Measurements from ENCODE around the gene KIAA0232. TPM values are rescaled to one million over a fixed set of nuclear protein-coding genes. Genes with fewer than 3 reads are reported as not detected.
A peak's percentile ranks its signal among the peaks of the same experiment; 100 is the strongest.

The KIAA0232 gene
- total and polyA plus RNA-seq, 5 donors = 21.8 to 67.0 (median 66.6) TPM

GRCh38 chr4:6747294-6748051 lies 35.1 kb upstream of the KIAA0232 start:
- no peak overlapping the region for H3K4me3 ChIP-seq (ENCODE audit: low read length)
- H3K27me3 ChIP-seq (ENCODE audit: control insufficient read depth, insufficient read depth) = no peaks in the 10 kb centered on the region
- intact Hi-C loops (cut with DNase I) = no loop called here
- peaks cover 9% of the 10 kb centered on the region for H3K4me1 ChIP-seq (ENCODE audit: control insufficient read depth, insufficient read depth, low read length)
- peak; percentile 71 to 73 for ATAC-seq
- peak overlapping the region; percentile 73 for H3K27ac ChIP-seq (ENCODE audit: low read length)
- 46% methylated on average over 11 of the region's 11 CpGs for WGBS
- no peaks in the 10 kb centered on the region for H3K9me3 ChIP-seq (ENCODE audit: control insufficient read depth, low read length)
- peak; percentile 68 to 87 (median 87) for DNase-seq

- 87% methylated on average over 9 of the region's 9 CpGs for WGBS
- no peak for DNase-seq
- H3K27me3 ChIP-seq (ENCODE audit: control insufficient read depth, insufficient read depth) = no peaks in the 10 kb centered on the region
- no peaks in the 10 kb centered on the region for H3K9me3 ChIP-seq (ENCODE audit: control insufficient read depth, low read length)
- intact Hi-C loops (cut with DNase I) = no loop called here
- H3K4me1 ChIP-seq (ENCODE audit: control insufficient read depth, insufficient read depth, low read length) = peaks cover 9% of the 10 kb centered on the region
- H3K4me3 ChIP-seq (ENCODE audit: low read length) = no peak overlapping the region
- H3K27ac ChIP-seq (ENCODE audit: low read length) = no peak overlapping the region
- ATAC-seq = no peak
Observed at GRCh38 chr4:6748286-6748685, 34.2 kb upstream of the KIAA0232 start.

- Histone ChIP-seq H3K4me3 (ENCODE audit: low read length) (no peak overlapping the region), H3K27ac (ENCODE audit: low read length) (peak overlapping the region; percentile 13), H3K27me3 (ENCODE audit: control insufficient read depth, insufficient read depth) (no peaks in the 10 kb centered on the region), H3K9me3 (ENCODE audit: control insufficient read depth, low read length) (no peaks in the 10 kb centered on the region), H3K4me1 (ENCODE audit: control insufficient read depth, insufficient read depth, low read length) (peaks cover 9% of the 10 kb centered on the region)
- ATAC-seq (peak; percentile 78 to 89), DNase-seq (peak; percentile 88 to 92 (median 89))
- 50% methylated on average over 25 of the region's 25 CpGs for WGBS
- intact Hi-C loops (cut with DNase I) = no loop called here
Observed at GRCh38 chr4:6749340-6750171, 33.0 kb upstream of the KIAA0232 start.

- intact Hi-C loops (cut with DNase I) = no loop called here
- no peak overlapping the region for H3K4me3 ChIP-seq (ENCODE audit: low read length)
- no peak for ATAC-seq
- H3K27me3 ChIP-seq (ENCODE audit: control insufficient read depth, insufficient read depth) = no peaks in the 10 kb centered on the region
- H3K27ac ChIP-seq (ENCODE audit: low read length) = no peak overlapping the region
- peak in 1 of 3 donors; percentile 55 for DNase-seq
- no peaks in the 10 kb centered on the region for H3K9me3 ChIP-seq (ENCODE audit: control insufficient read depth, low read length)
- peaks cover 12% of the 10 kb centered on the region for H3K4me1 ChIP-seq (ENCODE audit: control insufficient read depth, insufficient read depth, low read length)
- WGBS = 83% methylated on average over 23 of the region's 23 CpGs
Observed at GRCh38 chr4:6750286-6751221, 32.0 kb upstream of the KIAA0232 start.

GRCh38 chr4:6751611-6752485 lies 30.7 kb upstream of the KIAA0232 start:
- WGBS = 85% methylated on average over 18 of the region's 18 CpGs
- H3K27ac ChIP-seq (ENCODE audit: low read length) = no peak overlapping the region

GRCh38 chr4:6752486-6752829 lies 30.1 kb upstream of the KIAA0232 start:
- Histone ChIP-seq H3K27ac (ENCODE audit: low read length) (no peak overlapping the region), H3K4me3 (ENCODE audit: low read length) (no peak overlapping the region), H3K9me3 (ENCODE audit: control insufficient read depth, low read length) (no peaks in the 10 kb centered on the region), H3K4me1 (ENCODE audit: control insufficient read depth, insufficient read depth, low read length) (peaks cover 7% of the 10 kb centered on the region), H3K27me3 (ENCODE audit: control insufficient read depth, insufficient read depth) (no peaks in the 10 kb centered on the region)
- DNase-seq = no peak
- no peak for ATAC-seq
- WGBS = 84% methylated on average over 6 of the region's 6 CpGs
- intact Hi-C loops (cut with DNase I) = no loop called here

More at GRCh38 chr4:6751611-6752485, 30.7 kb upstream of the KIAA0232 start:
- no peak for ATAC-seq
- H3K4me3 ChIP-seq (ENCODE audit: low read length) = no peak overlapping the region
- peaks cover 12% of the 10 kb centered on the region for H3K4me1 ChIP-seq (ENCODE audit: control insufficient read depth, insufficient read depth, low read length)
- no peak for DNase-seq
- H3K9me3 ChIP-seq (ENCODE audit: control insufficient read depth, low read length) = no peaks in the 10 kb centered on the region
- intact Hi-C loops (cut with DNase I) = no loop called here
- H3K27me3 ChIP-seq (ENCODE audit: control insufficient read depth, insufficient read depth) = no peaks in the 10 kb centered on the region

- intact Hi-C loops (cut with DNase I) = no loop called here
- peak; percentile 47 to 76 (median 71) for DNase-seq
- 71% methylated on average over 18 of the region's 18 CpGs for WGBS
- no peaks in the 10 kb centered on the region for H3K9me3 ChIP-seq (ENCODE audit: control insufficient read depth, low read length)
- ATAC-seq = no peak
- peaks cover 3% of the 10 kb centered on the region for H3K4me1 ChIP-seq (ENCODE audit: control insufficient read depth, insufficient read depth, low read length)
- no peaks in the 10 kb centered on the region for H3K27me3 ChIP-seq (ENCODE audit: control insufficient read depth, insufficient read depth)
- no peak overlapping the region for H3K27ac ChIP-seq (ENCODE audit: low read length)
- no peak overlapping the region for H3K4me3 ChIP-seq (ENCODE audit: low read length)
Observed at GRCh38 chr4:6753103-6753560, 29.4 kb upstream of the KIAA0232 start.

- no peaks in the 10 kb centered on the region for H3K9me3 ChIP-seq (ENCODE audit: control insufficient read depth, low read length)
- H3K27me3 ChIP-seq (ENCODE audit: control insufficient read depth, insufficient read depth) = no peaks in the 10 kb centered on the region
- no peak overlapping the region for H3K27ac ChIP-seq (ENCODE audit: low read length)
- ATAC-seq (no peak), DNase-seq (no peak)
- intact Hi-C loops (cut with DNase I) = no loop called here
- no peak overlapping the region for H3K4me3 ChIP-seq (ENCODE audit: low read length)
- 93% methylated on average over 9 of the region's 9 CpGs for WGBS
- peaks cover 3% of the 10 kb centered on the region for H3K4me1 ChIP-seq (ENCODE audit: control insufficient read depth, insufficient read depth, low read length)
Observed at GRCh38 chr4:6753891-6754290, 28.6 kb upstream of the KIAA0232 start.

- H3K9me3 ChIP-seq (ENCODE audit: control insufficient read depth, low read length) = no peaks in the 10 kb centered on the region
- no peaks in the 10 kb centered on the region for H3K27me3 ChIP-seq (ENCODE audit: control insufficient read depth, insufficient read depth)
- peaks cover 3% of the 10 kb centered on the region for H3K4me1 ChIP-seq (ENCODE audit: control insufficient read depth, insufficient read depth, low read length)
- intact Hi-C loops (cut with DNase I) = no loop called here
- H3K27ac ChIP-seq (ENCODE audit: low read length) = no peak overlapping the region
- no peak overlapping the region for H3K4me3 ChIP-seq (ENCODE audit: low read length)
- ATAC-seq (no peak), DNase-seq (no peak)
- WGBS = 89% methylated on average over 3 of the region's 3 CpGs
Observed at GRCh38 chr4:6754481-6755087, 27.9 kb upstream of the KIAA0232 start.

Data from right cardiac atrium (tissue), 5 donors.